Measurements from ENCODE around the gene TUBGCP4.

Gene TUBGCP4

DNA sequence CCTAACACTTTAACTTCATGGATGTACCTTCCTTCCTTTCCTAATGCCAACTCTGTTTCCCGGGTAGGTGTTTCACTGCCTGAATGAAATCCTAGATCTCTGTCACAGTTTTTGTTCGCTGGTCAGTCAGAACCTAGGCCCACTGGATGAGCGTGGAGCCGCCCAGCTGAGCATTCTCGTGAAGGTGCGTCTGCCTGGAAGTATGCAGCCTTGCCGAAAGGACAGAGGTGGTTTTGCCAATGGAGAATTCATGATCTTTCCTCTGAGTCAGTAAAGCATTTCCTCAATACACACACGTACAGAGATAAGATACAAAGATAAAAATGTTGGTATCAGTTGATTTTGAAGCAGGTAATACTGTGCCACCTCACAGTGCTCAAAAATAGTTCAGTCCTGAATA is 32.7 kb downstream of the TUBGCP4 start:
- TF ChIP-seq, protein P1, sequence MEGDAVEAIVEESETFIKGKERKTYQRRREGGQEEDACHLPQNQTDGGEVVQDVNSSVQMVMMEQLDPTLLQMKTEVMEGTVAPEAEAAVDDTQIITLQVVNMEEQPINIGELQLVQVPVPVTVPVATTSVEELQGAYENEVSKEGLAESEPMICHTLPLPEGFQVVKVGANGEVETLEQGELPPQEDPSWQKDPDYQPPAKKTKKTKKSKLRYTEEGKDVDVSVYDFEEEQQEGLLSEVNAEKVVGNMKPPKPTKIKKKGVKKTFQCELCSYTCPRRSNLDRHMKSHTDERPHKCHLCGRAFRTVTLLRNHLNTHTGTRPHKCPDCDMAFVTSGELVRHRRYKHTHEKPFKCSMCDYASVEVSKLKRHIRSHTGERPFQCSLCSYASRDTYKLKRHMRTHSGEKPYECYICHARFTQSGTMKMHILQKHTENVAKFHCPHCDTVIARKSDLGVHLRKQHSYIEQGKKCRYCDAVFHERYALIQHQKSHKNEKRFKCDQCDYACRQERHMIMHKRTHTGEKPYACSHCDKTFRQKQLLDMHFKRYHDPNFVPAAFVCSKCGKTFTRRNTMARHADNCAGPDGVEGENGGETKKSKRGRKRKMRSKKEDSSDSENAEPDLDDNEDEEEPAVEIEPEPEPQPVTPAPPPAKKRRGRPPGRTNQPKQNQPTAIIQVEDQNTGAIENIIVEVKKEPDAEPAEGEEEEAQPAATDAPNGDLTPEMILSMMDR (IDR thresholded peaks at IDR 0.05; ENCODE audit: borderline replicate concordance, control extremely low read depth, extremely low read depth, insufficient read depth, missing control alignments): no peak
- in situ Hi-C loops (cut with MboI; ENCODE audit: low sequenced_read_pairs, unreplicated experiment): no loop called here

DNA sequence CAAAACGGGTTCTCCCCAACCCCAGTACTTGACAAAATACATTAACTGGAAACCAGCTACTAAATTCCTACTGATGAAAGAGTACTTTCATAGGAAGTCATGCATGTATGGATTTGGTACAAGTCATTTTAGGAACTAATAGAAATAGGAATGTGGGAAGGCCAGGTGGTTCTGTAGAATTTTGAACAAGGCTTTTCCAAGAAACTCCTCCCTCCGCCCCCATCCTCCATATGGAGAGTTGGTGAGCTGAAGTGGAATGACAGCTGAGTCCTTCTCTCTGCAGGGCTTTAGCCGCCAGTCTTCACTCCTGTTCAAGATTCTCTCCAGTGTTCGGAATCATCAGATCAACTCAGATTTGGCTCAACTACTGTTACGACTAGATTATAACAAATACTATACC is 33.2 kb downstream of the TUBGCP4 start:
- no peak for DNase-seq (ENCODE audit: low spot score)
- TF ChIP-seq, protein P1 (IDR thresholded peaks at IDR 0.05; ENCODE audit: borderline replicate concordance, control extremely low read depth, extremely low read depth, insufficient read depth, missing control alignments): no peak
- in situ Hi-C loops (cut with MboI; ENCODE audit: low sequenced_read_pairs, unreplicated experiment): no loop called here

More for the DNA sequence above, 32.7 kb downstream of the TUBGCP4 start:
- no peak for DNase-seq (ENCODE audit: low spot score)

DNA sequence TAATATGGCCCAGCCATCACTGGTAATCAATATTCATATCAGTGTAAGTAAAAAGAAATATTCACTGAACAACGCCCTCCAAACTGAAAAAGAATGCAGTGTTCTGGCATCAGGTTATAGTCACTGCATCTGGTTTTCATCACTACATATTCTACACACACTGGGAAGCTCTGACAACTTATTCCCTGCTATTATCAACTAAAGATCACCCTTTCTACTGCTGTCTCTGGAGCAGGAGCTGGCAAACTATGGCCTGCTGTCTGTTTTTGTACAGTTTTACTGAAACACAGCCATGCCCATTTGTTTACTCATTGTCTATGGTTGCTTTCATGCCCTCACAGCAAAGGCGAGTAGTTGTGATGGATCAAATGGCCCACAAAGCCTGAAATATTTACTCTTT is 35.3 kb downstream of the TUBGCP4 start:
- in situ Hi-C loops (cut with MboI; ENCODE audit: low sequenced_read_pairs, unreplicated experiment): no loop called here
- TF ChIP-seq, protein P1 (IDR thresholded peaks at IDR 0.05; ENCODE audit: borderline replicate concordance, control extremely low read depth, extremely low read depth, insufficient read depth, missing control alignments): no peak
- no peak for DNase-seq (ENCODE audit: low spot score)

DNA sequence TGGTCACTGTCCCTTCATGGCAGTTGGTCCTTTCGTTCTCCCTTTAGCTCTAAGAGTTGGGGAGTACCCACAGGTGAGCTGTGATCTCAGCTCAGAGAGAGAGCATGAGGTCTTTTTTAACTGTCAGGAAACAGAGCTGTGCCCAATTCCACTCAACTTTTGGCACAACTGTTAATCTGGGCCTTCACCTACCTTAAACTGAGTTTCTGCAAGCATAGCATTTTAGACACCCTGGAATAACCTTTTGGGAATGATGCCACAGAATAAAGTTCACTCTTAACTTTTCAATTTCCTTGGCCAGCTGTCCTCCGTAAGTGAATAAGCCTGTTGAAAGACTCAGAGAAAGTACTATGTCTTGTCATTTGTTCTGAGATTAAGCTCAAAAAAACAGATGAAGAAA is 35.9 kb downstream of the TUBGCP4 start:
- TF ChIP-seq, protein P1 (IDR thresholded peaks at IDR 0.05; ENCODE audit: borderline replicate concordance, control extremely low read depth, extremely low read depth, insufficient read depth, missing control alignments): no peak
- DNase-seq (ENCODE audit: low spot score): no peak
- in situ Hi-C loops (cut with MboI; ENCODE audit: low sequenced_read_pairs, unreplicated experiment): no loop called here

DNA sequence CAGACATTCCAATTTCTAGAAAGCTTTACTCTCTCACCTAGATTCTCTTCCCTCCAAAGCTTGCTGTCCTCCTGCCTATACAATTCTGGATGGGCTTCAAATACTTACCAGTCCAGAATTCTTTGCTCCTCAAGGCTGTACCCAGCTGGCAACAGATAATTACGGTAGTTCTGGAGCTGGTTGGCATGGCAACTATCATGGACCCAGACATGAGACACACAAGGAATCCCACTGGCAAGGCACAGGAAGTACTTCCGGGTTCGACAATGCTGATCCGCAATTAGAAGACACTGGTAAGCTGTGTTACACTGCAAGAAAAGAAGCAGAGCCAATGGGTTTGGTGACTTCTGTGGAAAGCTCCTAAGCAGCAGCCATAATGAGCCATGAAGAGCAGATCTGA is 37.9 kb downstream of the TUBGCP4 start:
- in situ Hi-C loops (cut with MboI; ENCODE audit: low sequenced_read_pairs, unreplicated experiment): no loop called here
- DNase-seq (ENCODE audit: low spot score): no peak
- TF ChIP-seq, protein P1 (IDR thresholded peaks at IDR 0.05; ENCODE audit: borderline replicate concordance, control extremely low read depth, extremely low read depth, insufficient read depth, missing control alignments): no peak

DNA sequence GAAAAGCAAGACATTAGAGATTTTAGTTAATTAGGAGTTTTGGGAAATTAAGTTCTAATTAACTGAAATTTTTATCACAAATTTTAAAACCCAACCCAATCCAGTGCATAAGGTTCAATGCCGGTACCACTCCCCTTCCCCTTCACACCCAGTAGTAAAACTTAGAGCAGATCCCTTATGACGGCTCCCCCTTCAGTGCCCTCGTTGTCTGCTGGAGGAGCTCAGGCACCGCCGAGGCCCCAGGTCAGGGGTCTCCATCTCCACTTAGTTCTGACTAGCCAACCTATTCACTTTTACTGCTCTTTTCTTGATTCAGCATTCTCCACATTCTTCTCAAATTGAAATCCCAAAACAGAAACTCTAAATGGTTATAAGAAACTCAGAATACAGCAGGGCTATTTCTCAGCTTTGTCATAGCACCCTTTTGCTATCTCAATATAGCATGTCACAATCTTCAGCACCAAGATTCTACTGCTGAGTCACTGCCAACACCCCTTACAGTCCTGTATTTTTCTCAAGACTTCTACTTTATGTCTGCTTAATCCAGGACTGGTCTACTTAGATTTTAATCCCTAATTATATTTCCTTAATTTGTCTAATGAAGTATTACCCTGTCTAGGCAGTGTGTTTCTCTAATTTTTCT is 39.8 kb downstream of the TUBGCP4 start:
- TF ChIP-seq, protein P1 (IDR thresholded peaks at IDR 0.05; ENCODE audit: borderline replicate concordance, control extremely low read depth, extremely low read depth, insufficient read depth, missing control alignments): no peak
- in situ Hi-C loops (cut with MboI; ENCODE audit: low sequenced_read_pairs, unreplicated experiment): no loop called here
- no peak for DNase-seq (ENCODE audit: low spot score)
